ENCODE measurements around the gene BRD3. TPM values are rescaled to one million over a fixed set of nuclear protein-coding genes. Genes with fewer than 3 reads are reported as not detected.

The BRD3 gene
- total RNA-seq, 1 experiment from 2014 or later, result 108 TPM

GRCh38 chr9:134059661-134060395, 8.0 kb downstream of the BRD3 start:
- ATAC-seq (no peak), DNase-seq (ENCODE audit: low spot score) (no peak)
- no peaks in the 10 kb centered on the region for H3K27me3 Mint-ChIP-seq (ENCODE audit: low read depth)
- peaks cover 28% of the 10 kb centered on the region for H3K4me1 Mint-ChIP-seq
- H3K4me3 Mint-ChIP-seq, result no peak overlapping the region
- no peaks in the 10 kb centered on the region for H3K36me3 Mint-ChIP-seq
- ChIA-PET CTCF (interaction anchor here (1.6 kb wide), 1 partner anchor 90 kb away, joined by 4 read pairs; no protein-coding TSS in a partner anchor), POLR2A (no interaction called here)
- no peaks in the 10 kb centered on the region for H3K9me3 Mint-ChIP-seq
- no peak for TF ChIP-seq JAZF1 (CRISPR knock-in tag; IDR thresholded peaks at IDR 0.05)
- H3K27ac Mint-ChIP-seq, result peak overlapping the region; percentile 72; the same call in 1 of the 2 replicates

- no peaks in the 10 kb centered on the region for H3K27me3 Mint-ChIP-seq (ENCODE audit: low read depth)
- peaks cover 24% of the 10 kb centered on the region for H3K4me1 Mint-ChIP-seq
- no peaks in the 10 kb centered on the region for H3K9me3 Mint-ChIP-seq
- CTCF ChIA-PET, result interaction anchor here (1.6 kb wide), 1 partner anchor 90 kb away, joined by 4 read pairs; no protein-coding TSS in a partner anchor
- no peak overlapping the region for H3K27ac Mint-ChIP-seq
- no peak for TF ChIP-seq CDX4 (CRISPR knock-in tag; IDR thresholded peaks at IDR 0.05; ENCODE audit: borderline replicate concordance)
- TF ChIP-seq USF1 (CRISPR knock-in tag; IDR thresholded peaks at IDR 0.05), result no peak
- TF ChIP-seq ZNF138 (CRISPR knock-in tag; conservative IDR thresholded peaks at IDR 0.05), result no peak
- no peak for TF ChIP-seq ZNF416 (CRISPR knock-in tag; IDR thresholded peaks at IDR 0.05)
- no peak for TF ChIP-seq E2F1 (CRISPR knock-in tag; IDR thresholded peaks at IDR 0.05)
- TF ChIP-seq SP1 (CRISPR knock-in tag; conservative IDR thresholded peaks at IDR 0.05), result no peak
- TF ChIP-seq ZNF396 (CRISPR knock-in tag; IDR thresholded peaks at IDR 0.05; ENCODE audit: borderline replicate concordance), result no peak
- no peak for TF ChIP-seq SMAD3 (CRISPR knock-in tag; IDR thresholded peaks at IDR 0.05; ENCODE audit: borderline replicate concordance)
- no peak for TF ChIP-seq E2F4 (CRISPR knock-in tag; IDR thresholded peaks at IDR 0.05; ENCODE audit: borderline replicate concordance, low read depth)
- DNase-seq (ENCODE audit: low spot score) (no peak), ATAC-seq (no peak)
- no peak overlapping the region for H3K4me3 Mint-ChIP-seq
- POLR2A ChIA-PET, result no interaction called here
- no peaks in the 10 kb centered on the region for H3K36me3 Mint-ChIP-seq
These were observed 8.6 kb downstream of the BRD3 start for GRCh38 chr9:134059188-134059641.

GRCh38 chr9:134058716-134059115, 9.1 kb downstream of the BRD3 start:
- no peaks in the 10 kb centered on the region for H3K27me3 Mint-ChIP-seq (ENCODE audit: low read depth)
- H3K27ac Mint-ChIP-seq, result no peak overlapping the region; the same call in 1 of the 2 replicates
- H3K9me3 Mint-ChIP-seq, result no peaks in the 10 kb centered on the region
- H3K36me3 Mint-ChIP-seq, result no peaks in the 10 kb centered on the region
- no peak overlapping the region for H3K4me3 Mint-ChIP-seq
- peaks cover 23% of the 10 kb centered on the region for H3K4me1 Mint-ChIP-seq
- ChIA-PET POLR2A (no interaction called here), CTCF (no interaction called here)
- ATAC-seq, result no peak
- DNase-seq (ENCODE audit: low spot score), result no peak
- TF ChIP-seq RORB (CRISPR knock-in tag; IDR thresholded peaks at IDR 0.05) (no peak), USF1 (CRISPR knock-in tag; IDR thresholded peaks at IDR 0.05) (no peak), FOXP4 (CRISPR knock-in tag; IDR thresholded peaks at IDR 0.05) (no peak), ARID4B (CRISPR knock-in tag; IDR thresholded peaks at IDR 0.05; ENCODE audit: borderline replicate concordance) (no peak), ZNF121 (CRISPR knock-in tag; IDR thresholded peaks at IDR 0.05) (no peak), E2F1 (CRISPR knock-in tag; IDR thresholded peaks at IDR 0.05) (no peak), CREB1 (CRISPR knock-in tag; IDR thresholded peaks at IDR 0.05) (no peak), TCF7 (CRISPR knock-in tag; IDR thresholded peaks at IDR 0.05; ENCODE audit: low read depth) (no peak), IRF2 (CRISPR knock-in tag; IDR thresholded peaks at IDR 0.05; ENCODE audit: borderline replicate concordance, low read depth) (no peak)
